Stomach (tissue), 9 donors: ENCODE results near the gene PRKG1. TPM values are rescaled to one million over a fixed set of nuclear protein-coding genes. Genes with fewer than 3 reads are reported as not detected.

Source experiments
- DNase-seq, 2 donors: peaks; one replicate each; pipeline versions ENCODE4 v3.0.0 to v3.0.0-alpha.2; 2013 to 2019
- H3K27ac ChIP-seq, 5 donors: fragments of 200-600 bp in 4 of 5; sonication (generic) in 4 of 5; one replicate each; pipeline ENCODE4 v1.5.1; 2013 to 2019; ENCODE audit warnings: mild to moderate bottlenecking in 1 of 5, moderate library complexity in 1 of 5
- H3K27me3 ChIP-seq, 3 donors: fragments of 200-600 bp; sonication (generic); one replicate each; pipeline ENCODE4 v1.5.1; 2017 to 2019; ENCODE audit warnings: mixed run types in 1 of 3
- H3K36me3 ChIP-seq, 4 donors: fragments of 200-600 bp; sonication (generic); 1 replicate in 3 of 4; 2 replicates in 1 of 4; pipeline ENCODE4 v1.5.1; 2016 to 2019
- H3K4me1 ChIP-seq, 4 donors: fragments of 200-600 bp; sonication (generic); one replicate each; pipeline ENCODE4 v1.5.1; 2016 to 2019
- H3K4me3 ChIP-seq, 4 donors: fragments of 200-600 bp; sonication (generic) in 3 of 4; one replicate each; pipeline ENCODE4 v1.5.1; 2016 to 2019; ENCODE audit warnings: mild to moderate bottlenecking in 1 of 4
- H3K9me3 ChIP-seq, 4 donors: fragments of 200-600 bp; sonication (generic); one replicate each; pipeline ENCODE4 v1.5.1; 2016 to 2019
- CTCF ChIP-seq, 7 experiments: fragments of 450-650 bp in 4 of 7; fragments of 200-600 bp in 3 of 7; sonication (generic) in 3 of 7; IDR thresholded peaks; one replicate each; pipeline ENCODE4 v1.5.1; 2016 to 2019; ENCODE audit warnings: antibody characterized with exemption in 7 of 7, control low read depth in 2 of 7, mild to moderate bottlenecking in 1 of 7
- EP300 ChIP-seq: sonication (generic); formaldehyde crosslinking; IDR thresholded peaks from one replicate; pipeline ENCODE4 v1.6.1; 2017; ENCODE audit warnings: antibody characterized with exemption
- POLR2A ChIP-seq, 4 donors: fragments of 450-650 bp; IDR thresholded peaks; one replicate each; pipeline ENCODE4 v1.6.1; 2016; ENCODE audit warnings: antibody characterized with exemption in 4 of 4, control low read depth in 2 of 4, mild to moderate bottlenecking in 1 of 4, moderate library complexity in 1 of 4
- POLR2AphosphoS5 ChIP-seq, 3 donors: sonication (generic); formaldehyde crosslinking; IDR thresholded peaks; one replicate each; pipeline ENCODE4 v1.6.1; 2016; ENCODE audit warnings: antibody characterized with exemption in 3 of 3
- WGBS, 5 donors: extraction: QIAGEN DNeasy Blood & Tissue Kit in 3 of 5; methylation state at CpG; one replicate each; pipeline versions ENCODE4 v1.1.5 to v1.1.7; 2013 to 2018; 5-methylcytosine and 5-hydroxymethylcytosine counted together
- intact Hi-C: fragments of 100-400 bp; cut with DNase I; formaldehyde crosslinking; loops from one replicate; pipeline ENCODE4 v1.15.1; 2023; ENCODE audit warnings: low total_unique reads
- polyA plus RNA-seq, 3 donors: library from polyadenylated mRNA; stranded (reverse); fragments of 200-250 nt; gene quantifications; one replicate each; pipeline ENCODE4 v1.2.3, GENCODE V29; 2013
- total RNA-seq, 5 donors: library from RNA; depleted of rRNA; stranded (reverse); fragments of >200 nt; gene quantifications; one replicate each; pipeline versions ENCODE4 v1.1.0 to v1.2.3, GENCODE V29; 2014 to 2016
- donor health status: healthy with polysubstance abuse.
- donor health status: Bipolar disorder and iron deficiency.
- donor health status: healthy.

Gene PRKG1
- total and polyA plus RNA-seq, 8 donors, result 1.5 to 89.2 (median 14.3) TPM

DNA sequence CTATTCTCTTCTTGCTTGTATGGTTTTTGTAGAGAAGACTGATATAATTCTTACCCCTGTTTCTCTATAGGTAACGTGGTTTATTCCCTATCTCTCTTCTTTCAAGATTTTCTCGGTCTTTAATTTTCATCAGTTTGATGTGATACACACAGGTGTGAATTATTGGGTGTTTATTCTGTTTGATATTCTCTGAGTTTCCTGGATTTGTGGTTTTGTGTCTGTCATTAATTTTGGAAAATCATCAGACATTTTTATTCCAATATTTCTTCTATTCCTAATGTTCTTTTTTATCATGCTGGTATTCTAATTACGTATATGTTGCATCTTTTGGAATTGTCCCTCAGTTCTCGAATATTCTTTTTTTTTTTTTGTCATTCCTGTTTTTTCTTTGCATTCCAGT lies 850.1 kb downstream of the PRKG1 start:
- Histone ChIP-seq H3K27ac (no peak overlapping the region), H3K36me3 (no peaks in the 10 kb centered on the region), H3K27me3 (no peaks in the 10 kb centered on the region), H3K4me1 (peaks cover 0 to 3% (median 0%) of the 10 kb centered on the region in 4 donors), H3K9me3 (no peaks in the 10 kb centered on the region), H3K4me3 (no peak overlapping the region)
- intact Hi-C loops, result no loop called here
- DNase-seq, result no peak
- 85 to 90% (median 89%) methylated on average over 4 of the region's 4 CpGs for WGBS, 5 donors
- TF ChIP-seq EP300, result no peak
- TF ChIP-seq POLR2A (IDR thresholded peaks at IDR 0.05), result no peak
- TF ChIP-seq POLR2AphosphoS5 (IDR thresholded peaks at IDR 0.05), result no peak
- no peak for TF ChIP-seq CTCF (IDR thresholded peaks at IDR 0.05)

- H3K4me1 ChIP-seq, result no peaks in the 10 kb centered on the region
- H3K4me3 ChIP-seq, result no peak overlapping the region
- DNase-seq, result no peak
- no peak overlapping the region for H3K27ac ChIP-seq
- TF ChIP-seq EP300 (no peak), CTCF (IDR thresholded peaks at IDR 0.05) (no peak), POLR2A (IDR thresholded peaks at IDR 0.05) (no peak), POLR2AphosphoS5 (IDR thresholded peaks at IDR 0.05) (no peak)
- intact Hi-C loops, result no loop called here
- H3K9me3 ChIP-seq, result no peaks in the 10 kb centered on the region
- H3K27me3 ChIP-seq, result no peaks in the 10 kb centered on the region
- WGBS, 5 donors, result 78 to 87% (median 80%) methylated on average over 5 of the region's 5 CpGs
- H3K36me3 ChIP-seq, result no peaks in the 10 kb centered on the region
Measured at GRCh38 chr10:51926337-51926736, 852.0 kb downstream of the PRKG1 start.

DNA sequence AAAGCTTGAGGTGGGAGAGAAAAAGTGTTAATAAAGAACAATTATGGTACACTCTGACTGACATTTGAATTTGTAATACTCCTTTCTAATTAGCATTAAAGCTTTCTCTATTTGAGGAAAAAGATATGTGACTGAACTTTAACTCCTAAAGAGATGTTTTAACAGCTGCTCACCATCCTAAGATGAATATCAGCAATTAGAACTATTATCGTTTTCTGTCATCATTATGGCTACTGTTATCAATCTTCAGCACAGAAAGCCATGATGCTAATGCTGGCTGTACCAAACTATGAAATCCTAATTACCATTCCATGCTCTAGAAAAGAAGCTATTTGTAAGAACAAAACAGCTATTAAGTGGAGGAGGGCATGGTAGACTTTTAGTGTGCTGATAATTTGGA lies 853.9 kb downstream of the PRKG1 start:
- Histone ChIP-seq H3K4me3 (no peak overlapping the region), H3K27ac (no peak overlapping the region), H3K9me3 (no peaks in the 10 kb centered on the region), H3K27me3 (no peaks in the 10 kb centered on the region), H3K4me1 (no peaks in the 10 kb centered on the region), H3K36me3 (no peaks in the 10 kb centered on the region)
- TF ChIP-seq EP300 (no peak), POLR2AphosphoS5 (IDR thresholded peaks at IDR 0.05) (no peak), CTCF (IDR thresholded peaks at IDR 0.05) (no peak), POLR2A (IDR thresholded peaks at IDR 0.05) (no peak)
- WGBS, 5 donors, result 62 to 74% (median 69%) methylated on average over 1 of the region's 1 CpG
- DNase-seq, result no peak
- intact Hi-C loops, result no loop called here

- no peaks in the 10 kb centered on the region for H3K9me3 ChIP-seq
- intact Hi-C loops, result no loop called here
Measured at GRCh38 chr10:51932530-51932929, 858.2 kb downstream of the PRKG1 start.

More at GRCh38 chr10:51932530-51932929, 858.2 kb downstream of the PRKG1 start:
- Histone ChIP-seq H3K27ac (no peak overlapping the region), H3K27me3 (no peaks in the 10 kb centered on the region), H3K4me1 (no peaks in the 10 kb centered on the region), H3K4me3 (no peak overlapping the region), H3K36me3 (no peaks in the 10 kb centered on the region)
- TF ChIP-seq CTCF (IDR thresholded peaks at IDR 0.05), result no peak
- TF ChIP-seq POLR2AphosphoS5 (IDR thresholded peaks at IDR 0.05), result no peak
- no peak for DNase-seq
- 72 to 84% (median 75%) methylated on average over 4 of the region's 4 CpGs for WGBS, 5 donors
